Measurements from ENCODE around the gene SCARB2.

The SCARB2 gene

DNA sequence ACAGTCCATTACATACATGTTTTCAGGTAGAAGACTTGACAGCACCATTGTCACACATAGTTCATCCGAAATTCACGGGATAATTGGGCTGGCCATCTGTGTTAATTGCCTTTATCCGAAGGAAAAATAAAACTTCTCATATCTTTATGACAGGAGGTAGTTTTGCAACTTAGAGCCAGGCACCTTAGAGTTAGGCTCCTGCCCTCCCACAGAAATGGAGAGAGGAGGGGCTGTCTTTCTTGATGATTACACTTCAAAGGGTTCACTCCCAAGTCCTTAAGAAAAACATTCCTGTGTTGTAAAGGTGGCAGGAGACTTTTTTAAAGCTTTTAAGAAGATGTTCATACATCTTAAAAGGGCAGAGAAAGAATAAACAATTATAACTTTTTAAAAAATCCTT lies 10.5 kb upstream of the SCARB2 start:
- no peak for DNase-seq

DNA sequence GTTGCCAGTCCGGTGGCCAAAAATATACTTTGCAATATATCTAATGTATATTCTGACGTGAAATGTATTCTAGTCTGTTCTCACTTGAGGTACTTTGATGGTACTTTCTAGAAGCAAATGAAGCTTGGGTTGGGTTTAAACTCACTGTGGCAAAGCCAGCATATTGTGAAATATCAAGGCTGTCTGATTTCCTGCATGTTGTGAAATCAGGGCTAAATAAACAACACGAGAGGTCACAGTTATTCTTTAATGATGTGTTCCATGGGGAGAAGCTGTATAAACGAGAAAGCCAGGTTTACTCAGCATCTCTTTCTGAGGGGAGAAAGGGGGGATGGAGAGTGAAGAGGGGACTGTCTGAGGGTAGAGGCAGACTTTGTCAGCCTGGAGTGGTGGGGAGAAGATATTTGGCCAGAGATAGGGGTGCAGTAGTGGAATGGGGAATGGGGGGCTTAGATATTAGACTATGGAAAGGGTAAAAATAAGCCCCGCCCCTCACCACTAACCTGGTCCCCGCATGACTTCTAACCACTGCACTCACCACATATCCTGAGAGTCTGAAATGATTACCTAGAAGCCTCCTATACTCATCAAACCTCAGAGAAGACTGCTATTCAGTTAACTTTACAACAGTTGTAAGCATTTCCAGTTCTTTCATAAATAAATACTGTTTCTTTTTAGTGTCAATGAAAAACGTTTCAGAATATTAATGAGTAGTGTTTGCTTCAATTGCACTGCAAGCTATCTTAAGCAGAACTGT lies 5.9 kb upstream of the SCARB2 start:
- no peak for DNase-seq

DNA sequence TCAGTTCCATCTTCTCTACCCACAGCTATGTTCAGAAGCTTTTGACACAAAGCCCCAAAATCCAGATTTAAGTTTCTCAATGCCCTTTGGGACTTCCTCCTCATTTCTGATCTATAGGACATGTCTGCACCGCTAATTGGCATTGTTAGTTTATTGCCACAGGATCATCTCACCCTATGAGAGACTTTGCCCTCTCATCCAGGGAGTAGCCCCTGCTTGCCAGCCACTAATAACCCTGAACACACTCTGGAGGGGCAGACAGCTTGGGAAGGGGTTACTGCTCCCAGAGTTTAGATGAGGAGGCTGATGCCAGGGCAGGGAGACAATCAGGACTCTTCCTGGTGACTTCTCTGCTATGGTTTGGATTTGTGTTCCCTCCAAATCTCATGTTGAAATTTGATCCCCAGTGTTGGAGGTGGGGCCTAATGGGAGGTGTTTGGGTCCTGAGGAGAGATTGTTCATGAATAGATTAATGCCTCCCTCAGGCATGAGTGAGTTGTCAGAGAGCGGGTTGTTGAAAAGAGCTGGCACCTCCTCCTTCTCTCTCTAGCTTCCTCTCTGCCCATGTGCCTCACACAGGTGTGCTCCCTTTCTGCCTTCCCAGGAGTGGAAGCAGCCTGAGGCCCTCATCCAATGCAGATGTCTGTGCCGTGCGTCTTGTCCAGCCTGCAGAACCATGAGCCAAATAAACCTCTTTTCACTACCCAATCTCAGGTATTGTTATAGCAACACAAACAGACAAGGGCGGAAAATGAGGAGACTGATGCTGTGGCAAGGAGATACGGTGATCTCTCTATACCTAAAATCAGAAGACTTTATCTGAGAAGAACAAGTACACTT lies 3.6 kb upstream of the SCARB2 start:
- DNase-seq: no peak

DNA sequence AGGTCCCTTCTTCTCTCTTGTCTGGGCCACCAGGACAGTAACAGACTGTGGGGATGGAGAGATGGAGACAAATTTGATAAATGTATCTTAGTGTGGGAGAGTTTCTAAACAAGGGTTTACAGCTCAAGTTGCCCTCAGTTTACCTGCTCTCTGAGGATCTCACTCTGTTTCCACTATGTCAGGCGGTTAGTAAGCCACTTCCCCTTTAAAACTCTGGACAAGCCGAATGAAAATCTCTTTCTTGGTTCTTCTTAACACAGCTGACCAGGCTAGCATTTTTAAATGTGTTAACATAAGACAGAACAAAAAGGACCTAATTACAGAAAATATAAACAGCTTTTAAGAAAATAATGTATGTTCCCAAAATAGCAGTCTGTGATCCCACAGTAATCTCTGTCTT lies 2.9 kb upstream of the SCARB2 start:
- no peak for DNase-seq

DNA sequence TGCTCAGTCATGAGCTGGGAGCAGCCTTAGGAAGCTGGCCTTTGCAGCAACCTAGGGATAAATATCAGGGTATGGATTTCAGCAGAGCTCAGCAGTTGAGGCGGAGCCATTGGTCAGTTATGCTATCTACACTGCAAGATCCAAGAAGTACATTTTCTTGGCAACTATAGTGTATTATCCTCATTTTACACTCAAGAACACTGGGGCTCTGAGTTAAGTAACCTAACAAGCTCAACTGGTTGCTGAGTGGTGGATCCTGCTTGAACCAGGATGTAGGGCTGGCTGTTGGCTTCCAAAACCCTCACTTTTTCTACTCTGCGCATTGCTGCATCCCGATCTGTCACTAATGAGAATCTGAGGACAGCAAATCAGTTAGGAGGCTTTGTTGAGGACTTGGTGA lies 1.5 kb upstream of the SCARB2 start:
- DNase-seq: no peak

DNA sequence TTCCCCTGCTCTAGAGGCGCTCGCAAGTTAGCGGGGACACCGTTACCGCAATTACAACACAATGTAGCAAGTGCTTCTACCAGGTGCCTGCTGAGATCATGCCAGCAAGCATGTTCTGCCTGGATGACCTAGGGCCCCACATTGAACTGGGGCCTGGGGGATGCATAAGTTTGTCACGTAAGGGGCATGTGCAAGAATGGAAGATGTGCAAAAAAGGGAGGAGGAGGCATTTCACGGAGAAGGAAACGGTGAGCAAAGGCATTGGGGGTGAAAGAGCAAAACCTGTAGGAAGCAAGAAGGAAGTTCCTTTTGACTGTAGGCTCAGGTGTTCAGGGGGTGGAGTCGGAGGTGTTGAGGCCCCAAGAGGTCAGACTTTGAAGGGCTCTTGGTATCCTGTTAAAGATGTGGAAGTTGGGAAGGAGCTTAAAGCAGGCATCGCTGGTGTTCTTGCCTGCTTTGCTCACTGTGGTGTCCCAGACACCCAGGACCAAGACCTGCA lies 602 bp upstream of the SCARB2 start:
- DNase-seq: no peak

DNA sequence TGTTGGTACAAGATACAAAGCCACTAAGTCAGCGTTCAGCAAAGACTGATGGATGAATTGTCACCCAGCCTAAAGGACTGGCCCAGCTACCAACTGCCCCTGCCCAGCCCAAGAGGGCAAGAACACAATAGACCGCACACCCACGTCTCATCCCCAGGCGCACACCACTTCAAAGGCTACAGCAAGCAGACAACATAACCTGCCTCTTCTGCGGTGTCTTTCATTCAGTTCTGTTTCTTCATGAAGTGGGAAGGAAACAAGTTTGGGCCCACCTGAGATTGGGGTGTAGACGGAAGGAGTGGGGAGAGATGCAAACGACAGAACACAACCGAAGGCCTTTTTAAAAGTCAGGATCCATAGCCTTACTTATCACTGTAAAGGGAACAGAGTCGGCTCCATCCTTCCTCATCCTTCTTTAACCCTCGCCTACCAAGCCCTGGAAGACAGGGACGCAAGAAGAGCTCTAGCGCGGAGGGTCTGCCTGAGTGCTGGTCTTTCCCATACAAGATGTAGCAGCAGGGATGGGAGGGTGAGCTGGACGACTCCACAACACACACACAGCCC lies 691 bp downstream of the SCARB2 start:
- peak; percentile 71 for DNase-seq

DNA sequence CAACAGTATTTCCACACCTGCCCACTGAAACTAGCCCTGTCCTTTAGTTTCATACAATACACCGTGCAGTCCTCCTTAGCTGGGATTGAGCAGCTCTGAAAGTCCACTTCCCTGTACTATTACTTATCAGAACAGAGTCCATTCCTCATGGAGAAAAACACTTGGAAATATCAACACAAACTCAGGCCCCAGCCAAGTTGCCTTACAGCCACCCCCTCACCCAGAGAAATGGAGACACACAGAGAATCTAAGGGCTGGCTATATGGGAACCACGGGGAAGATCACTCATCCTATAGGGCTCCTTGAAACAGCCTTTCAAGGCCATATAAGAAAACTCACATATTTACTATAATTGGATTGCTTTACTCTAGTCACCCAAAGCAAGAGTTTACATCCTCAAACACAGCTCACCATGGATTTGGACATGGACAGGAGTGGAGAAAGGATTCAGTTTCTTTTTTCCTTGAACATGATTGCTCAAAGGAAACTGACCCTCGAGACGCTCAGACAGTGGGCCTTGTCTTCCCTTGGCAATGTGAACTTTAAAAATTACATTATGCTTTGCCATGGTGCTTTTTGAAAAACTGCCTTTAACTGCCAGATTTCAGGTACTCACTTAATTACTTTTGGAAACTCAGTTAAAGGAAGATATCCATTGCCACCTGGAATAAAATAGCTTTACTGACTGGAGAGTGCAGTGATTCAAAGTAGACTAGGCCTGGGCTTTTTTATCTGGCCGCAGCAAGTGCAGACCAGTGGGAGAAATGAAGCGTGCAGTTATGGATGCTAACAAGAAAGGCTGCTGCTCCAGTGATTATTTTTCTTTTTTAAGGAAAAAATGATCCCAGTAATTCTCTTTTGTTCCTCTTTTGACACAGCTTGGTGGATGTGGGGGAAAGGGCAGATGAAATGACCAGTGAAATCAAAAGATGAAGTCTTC lies 1.6 kb downstream of the SCARB2 start:
- no peak for DNase-seq

DNA sequence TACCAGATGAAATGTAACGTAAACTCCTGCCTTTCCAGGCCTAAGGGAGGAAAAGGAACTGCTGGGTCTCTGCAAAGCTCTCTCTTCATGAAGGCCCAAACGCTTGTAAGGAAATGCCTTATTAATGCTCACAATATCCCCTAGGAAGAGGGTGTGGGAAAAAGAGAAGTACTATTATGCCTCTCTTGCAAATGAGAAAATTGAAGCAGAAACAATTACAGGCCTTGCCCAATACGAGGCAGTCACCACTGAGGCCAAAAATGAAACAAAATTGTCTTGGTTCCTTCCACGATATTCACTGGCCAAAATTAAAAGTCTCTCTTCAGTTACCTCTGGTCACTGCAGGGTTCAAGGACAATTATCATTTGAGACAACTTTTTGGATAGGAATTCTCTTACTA lies 3.2 kb downstream of the SCARB2 start:
- DNase-seq: no peak

DNA sequence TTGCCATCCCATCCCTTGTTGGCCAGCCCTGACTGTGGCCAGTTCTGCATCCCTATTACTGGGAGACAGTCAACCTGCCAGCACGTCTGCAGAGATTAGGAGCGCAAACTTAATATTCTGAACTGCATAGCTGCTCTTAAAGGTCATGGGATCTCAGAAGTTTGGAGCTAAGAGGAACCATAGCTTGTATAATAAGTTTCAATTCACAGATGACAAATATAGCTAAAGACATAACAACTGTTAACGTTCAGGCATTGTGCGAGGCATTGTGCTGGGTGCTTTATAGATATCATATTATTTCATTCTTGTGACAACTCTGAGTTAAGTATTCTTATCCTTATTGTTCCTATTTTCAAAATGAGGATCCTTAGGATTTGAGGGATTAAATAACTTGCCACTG lies 3.7 kb downstream of the SCARB2 start:
- DNase-seq: no peak

DNA sequence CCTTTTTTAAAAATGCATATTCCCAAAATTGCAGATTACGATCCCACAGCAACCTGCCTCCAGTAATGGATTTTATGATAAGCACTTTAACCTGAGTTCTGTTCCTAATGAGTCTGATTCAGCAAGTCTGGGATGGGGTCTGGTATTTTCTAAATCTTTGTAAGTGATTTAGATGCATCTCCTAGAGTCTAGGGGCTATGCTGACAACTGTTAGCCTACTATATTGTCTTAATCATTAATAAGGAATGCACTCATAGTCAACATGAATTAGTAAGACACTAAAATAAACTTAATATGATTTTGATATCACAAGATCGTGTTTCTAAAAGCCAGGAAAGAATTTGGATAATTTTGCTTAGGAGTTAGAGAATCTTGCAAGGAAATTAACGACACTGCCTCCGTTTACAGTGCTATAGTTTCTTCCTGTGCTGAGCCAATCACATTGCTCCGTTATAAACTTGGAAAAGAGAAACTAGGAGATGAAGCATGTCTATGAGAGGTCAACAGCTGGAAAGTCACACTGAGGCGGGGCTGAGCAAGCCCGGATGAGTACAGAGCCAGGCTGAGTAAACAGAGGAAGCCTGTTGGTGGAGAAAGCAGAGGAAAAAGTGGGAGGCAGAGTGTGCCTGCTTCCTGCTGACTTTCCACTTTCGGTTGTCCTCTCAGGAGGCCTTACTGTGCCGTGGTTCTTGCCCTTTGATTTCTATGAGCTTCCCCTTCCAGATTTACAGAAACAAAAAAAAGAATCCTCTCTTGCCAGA lies 5.4 kb downstream of the SCARB2 start:
- DNase-seq: no peak

DNA sequence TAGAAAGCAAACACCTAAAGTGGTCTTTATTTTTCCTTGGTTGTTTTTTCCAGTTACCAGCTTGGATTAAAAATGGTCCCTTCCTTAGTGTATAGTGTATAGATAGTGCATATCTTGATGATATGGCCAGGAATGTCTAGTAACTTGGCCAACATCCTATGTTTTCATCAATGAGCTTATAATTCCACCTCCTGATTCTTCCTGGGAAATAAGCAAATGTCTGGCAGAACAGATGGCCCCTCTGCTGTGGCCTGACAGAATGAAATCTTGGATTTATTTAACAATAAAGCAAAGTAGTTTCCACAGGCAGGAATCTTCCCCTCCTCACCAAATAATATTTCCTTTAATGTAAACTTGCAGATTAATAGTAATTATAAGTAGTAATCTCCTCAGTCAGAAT lies 6.1 kb downstream of the SCARB2 start:
- DNase-seq: no peak

DNA sequence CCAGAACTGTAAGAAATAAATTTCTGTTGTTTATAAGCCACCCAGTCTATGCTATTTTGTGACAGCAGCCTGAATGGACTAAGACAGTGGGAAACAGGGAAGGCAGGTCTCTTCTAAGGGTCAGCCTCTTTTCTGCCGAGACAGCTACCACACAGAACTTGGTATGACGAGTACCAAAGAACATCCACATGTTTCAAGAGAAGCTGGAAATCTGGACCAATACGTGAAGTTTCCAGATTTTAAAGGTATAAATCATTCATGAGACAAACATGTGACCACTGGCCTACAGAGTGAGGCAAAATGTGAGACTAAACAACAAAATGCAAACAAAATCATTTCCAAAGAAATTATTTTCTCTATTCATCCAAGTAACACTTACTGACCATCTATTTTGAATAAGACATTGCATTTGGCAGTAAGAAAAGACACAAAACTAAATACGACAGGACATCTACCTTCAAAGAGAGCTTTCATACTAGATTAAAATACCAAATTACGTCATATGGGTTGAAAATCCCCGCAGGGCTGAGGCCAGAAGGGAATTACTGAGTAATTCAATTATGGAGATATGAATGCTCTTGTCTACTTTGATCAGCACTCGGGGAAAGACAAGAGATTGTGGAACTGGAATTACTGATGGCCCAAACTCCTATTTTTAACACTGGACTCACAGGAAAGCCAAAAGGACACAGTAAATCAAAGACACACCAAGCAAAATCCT lies 7.2 kb downstream of the SCARB2 start:
- no peak for DNase-seq

DNA sequence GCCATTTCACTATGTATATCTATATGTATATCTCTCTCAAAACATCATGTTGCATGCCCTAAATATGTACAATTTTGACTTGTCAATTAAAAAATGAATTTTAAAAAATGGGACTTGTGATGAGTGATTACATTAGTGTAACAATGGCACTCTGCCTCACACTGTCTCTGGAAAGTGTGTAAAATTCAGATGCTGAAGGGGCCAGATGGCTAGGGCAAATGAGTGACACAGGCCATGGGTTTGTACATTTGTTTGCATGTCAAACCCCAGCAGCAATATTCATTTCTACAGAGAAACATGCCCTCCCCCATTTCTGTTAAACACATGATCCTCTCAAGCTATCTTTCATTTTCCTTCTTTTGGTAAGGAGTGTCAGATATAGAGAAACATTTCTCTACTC lies 8.1 kb downstream of the SCARB2 start:
- DNase-seq: no peak

DNA sequence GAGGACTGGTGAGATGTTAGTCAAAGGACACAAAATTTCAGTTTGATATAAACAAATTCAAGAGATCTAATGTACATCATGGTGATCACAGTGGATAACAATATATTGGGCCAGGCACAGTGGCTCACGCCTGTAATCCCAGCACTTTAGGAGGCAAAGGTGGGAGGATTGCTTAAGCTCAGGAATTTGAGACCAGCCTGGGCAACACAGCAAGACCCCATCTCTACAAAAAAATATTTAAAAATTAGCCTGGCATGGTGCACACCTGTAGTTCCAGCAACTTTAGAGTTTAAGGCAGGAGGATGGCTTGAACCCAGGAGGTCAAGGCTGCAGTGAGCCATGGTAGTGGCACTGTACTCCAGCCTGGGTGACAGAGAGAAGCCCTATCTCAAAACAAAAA lies 8.7 kb downstream of the SCARB2 start:
- DNase-seq: no peak

DNA sequence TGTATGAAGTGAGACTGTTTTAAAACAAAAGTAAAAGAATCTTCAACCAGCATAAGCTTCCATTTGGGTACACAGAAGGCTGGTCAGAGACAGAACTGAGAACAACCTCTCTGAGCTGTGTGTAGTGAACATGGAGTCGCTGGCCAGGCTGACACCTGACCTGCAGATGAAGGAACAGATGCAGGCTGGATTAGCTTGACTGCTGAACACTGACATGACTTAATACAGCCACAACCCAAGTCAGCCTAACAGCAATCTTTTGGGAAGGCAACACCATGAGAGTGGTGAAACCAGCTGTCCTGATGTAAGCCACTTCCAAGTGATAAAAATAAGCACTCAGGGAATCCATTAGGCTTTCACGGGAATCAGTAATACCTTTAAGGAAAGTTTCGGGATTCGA lies 10.1 kb downstream of the SCARB2 start:
- no peak for DNase-seq

DNA sequence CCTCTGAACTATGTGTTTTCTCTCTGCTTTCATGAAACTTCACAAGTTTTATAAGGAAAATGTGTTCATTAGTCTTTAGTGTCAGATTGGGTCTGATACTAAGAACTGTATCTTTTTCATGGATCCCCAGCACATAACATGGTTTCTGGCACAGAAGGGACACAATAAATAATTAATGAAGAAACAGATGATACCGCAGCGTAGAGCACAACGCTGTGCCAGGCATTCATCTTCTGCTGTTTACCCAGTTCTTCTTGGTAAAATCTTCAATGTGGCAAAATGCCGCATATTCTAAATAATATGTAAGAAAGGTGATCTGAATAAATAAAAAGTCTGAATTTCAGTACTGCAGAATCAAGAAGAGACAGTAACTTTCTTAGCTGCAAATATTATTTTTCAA lies 12.3 kb downstream of the SCARB2 start:
- DNase-seq: no peak

DNA sequence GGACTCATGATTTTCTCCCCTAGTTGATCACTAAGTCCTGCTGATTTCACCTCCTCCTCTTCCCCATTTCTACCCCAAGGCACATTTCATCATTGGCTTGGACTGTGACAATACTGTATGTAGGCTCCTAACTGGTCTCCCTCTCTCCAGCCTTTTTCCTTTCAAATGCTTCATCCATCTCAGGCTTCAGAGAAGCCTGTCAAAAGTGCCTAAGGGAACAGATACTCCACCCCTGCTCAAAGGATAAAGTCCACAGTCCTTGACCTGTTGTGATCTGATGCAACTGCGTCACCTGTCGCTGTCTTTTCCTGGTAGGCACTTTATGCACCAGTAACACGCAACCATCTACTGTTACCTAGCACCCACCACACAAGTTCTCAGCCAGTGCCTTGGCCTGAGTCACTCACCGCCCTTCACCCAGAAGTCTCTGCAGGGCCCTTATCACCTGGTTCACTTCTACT lies 12.8 kb downstream of the SCARB2 start:
- no peak for DNase-seq

DNA sequence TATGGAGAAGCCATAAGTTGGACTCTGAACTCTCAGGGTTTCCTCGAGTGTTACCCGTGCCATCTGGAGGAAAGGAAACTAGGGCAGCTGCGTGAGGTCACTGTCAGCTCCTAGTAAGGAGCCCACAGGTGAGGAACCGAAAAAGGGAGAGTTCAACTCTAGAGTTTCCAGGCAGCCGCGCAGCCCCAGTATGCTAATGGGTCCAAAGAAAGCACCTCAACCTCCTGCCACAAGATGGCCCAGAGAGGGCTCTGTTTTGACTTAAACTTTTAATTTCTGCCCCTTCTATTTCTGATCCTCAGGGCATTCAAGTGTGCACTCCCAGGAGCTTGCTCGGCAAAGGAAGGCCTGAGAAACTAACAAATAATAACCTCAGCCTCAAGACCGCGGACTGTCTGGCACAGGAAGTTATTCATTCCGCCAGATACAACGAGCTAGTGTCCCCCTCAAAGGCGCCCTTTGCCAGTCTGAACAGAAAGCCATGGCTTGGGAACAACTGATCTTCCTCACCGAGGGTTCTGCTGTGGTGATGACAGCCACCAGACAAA lies 13.9 kb downstream of the SCARB2 start:
- DNase-seq: no peak

DNA sequence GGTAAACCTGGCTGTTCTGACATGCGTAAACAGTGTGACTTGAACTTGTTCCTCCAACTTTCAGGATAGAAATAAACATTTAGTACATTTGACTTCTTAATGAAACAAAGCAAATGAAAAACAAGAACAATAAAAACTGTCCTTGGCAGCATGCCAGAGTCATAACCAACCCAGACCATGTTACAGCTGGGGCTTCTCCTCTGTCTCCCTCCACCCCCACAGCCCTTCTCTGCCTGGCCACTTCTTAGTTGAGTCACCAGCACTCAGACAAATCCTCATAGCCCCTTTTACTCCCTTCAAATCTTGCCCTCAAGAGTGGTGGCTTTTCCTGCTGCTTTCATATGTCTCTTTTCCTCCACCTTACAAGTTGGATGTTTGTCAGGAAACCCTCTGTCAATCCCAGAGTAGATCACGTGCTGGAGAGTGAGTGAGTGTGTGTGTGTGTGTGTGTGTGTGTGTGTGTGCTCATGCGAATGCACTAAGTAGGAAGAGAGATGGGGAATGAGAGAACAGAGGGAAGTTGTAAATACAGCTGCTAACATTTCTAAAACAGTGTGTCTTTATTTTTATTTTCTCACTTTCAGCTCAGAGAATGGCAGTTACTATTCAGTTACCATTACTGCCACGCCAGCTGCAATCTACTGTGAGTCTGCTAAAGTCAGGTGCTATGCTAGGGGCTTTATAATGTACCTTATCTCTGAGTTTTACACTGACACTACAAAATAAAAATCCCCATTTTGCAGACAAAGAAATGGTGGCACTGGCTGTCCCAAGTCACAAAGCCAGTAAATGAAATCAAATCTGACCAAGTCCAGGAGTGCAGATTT lies 15.0 kb downstream of the SCARB2 start:
- no peak for DNase-seq
